Cerebellar nuclear complex (tissue), 1 donor: ENCODE measurements around the gene FAM221A.
"Not testable (repeated sequence)": the region's sequence is repeated elsewhere in the genome, so short reads cannot be mapped to it uniquely, and the experiment has no call there.

Source experiments
- DNase-seq, 2 experiments: peaks; one replicate each; lab custom pipeline; 2025; lab: John Stamatoyannopoulos, UW

The FAM221A gene

GRCh38 chr7:23709081-23709750 lies 29.2 kb downstream of the FAM221A start:
- no peak for DNase-seq

- DNase-seq: no peak
These were observed 30.0 kb downstream of the FAM221A start, which contains the start of gene STK31 for GRCh38 chr7:23710000-23710399. Gene STK31, plus strand, starts transcription at chr7:23710219. Its CDS starts 67 bp downstream, at chr7:23710286.

DNA sequence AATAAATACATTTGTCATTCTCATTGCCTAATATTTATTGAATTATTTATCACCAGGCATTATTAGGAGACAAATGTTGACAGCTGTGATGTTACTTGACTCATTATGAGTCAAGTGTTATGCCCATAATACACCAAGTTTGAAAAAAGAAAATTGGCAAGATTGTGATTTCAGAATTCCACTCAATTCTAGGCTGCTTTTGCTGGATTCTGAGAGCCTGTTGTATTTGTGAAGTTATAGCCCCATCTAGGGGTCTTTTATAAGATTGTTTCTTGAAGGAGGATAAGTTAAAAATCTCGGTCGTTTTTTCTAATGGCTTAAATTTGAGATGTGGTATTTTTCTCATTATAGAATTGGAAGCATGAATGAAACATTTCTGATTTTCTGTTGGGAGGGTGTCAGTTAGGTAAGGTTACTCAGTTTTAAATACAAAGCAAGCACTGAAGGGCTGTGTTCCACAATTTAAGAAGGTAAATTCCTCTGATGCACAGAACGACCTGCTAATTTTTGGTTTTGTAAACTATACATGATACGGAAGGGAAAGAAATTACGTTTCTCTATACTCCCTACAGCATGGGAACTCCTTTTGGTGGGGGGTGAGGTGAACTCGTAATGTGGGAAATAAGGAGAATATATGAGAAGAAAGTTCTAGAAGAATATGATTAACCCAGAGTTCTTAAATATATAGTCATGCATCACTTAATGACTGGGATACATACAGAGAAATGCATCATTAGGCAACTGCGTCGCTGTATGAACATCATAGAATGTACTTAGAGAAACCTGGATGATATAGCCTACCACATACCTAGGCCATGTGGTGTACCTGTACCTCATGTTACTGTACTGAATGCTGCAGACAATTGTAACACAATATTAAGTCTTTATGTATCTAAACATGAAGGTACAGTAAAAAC lies 32.6 kb downstream of the FAM221A start:
- no peak for DNase-seq

GRCh38 chr7:23713285-23714149 lies 33.5 kb downstream of the FAM221A start:
- no peak for DNase-seq

- no peak for DNase-seq
These were observed 34.1 kb downstream of the FAM221A start for GRCh38 chr7:23714150-23714464.

DNA sequence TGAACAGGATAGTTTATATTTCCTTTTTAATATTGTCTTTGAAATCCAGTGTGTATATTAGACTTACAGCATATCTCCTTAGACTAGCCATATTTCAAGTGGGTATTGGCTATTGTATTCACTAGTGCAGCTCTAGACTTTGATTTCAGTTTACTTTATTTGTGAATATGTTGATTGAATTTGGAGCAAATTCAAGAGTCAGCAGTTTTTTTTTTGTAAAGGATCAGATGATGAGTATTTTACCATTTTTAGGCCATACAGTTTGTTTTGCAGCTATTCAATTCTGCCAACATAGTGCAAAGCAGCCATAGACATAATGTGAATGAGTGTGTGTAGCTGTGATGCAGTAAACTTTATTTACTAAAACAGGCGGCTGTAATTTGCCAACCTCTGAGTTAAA lies 34.6 kb downstream of the FAM221A start:
- DNase-seq: no peak

DNA sequence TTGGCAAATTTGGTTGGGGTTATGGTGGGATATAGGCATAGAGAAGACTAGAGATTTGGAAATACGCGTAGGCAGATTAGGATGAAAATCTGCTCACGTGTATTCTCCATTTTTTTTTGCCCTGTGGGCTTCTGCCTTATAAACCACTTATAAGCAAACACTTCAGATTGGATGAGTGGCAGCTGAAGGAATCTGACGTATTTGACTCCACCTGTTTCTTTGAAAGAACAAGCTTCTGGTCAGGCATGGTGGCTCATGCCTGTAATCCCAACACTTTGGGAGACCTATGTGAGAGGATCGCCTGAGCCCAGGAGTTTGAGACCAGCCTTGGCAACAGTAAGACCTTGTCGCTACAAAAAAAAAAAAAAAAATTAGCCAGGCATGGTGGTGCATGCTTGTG lies 35.1 kb downstream of the FAM221A start:
- DNase-seq: no peak

DNA sequence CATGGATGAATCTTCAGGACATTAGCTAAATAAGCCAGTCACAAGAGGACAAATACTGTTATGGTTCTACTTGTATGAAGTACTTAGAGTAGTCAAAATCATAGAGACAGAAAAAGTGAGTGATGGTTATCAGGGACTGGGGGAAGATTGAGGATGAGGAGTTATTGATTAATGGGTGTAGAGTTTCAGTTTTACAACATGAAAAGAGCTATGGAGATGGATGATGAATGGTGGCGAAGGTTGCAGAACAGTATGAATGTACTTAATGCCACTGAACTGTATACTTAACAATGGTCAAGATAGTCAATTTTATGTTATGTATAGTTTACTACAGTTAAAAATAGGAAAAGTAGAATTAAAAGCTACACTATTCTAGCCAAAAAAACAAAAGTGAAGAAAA lies 37.8 kb downstream of the FAM221A start:
- no peak for DNase-seq

GRCh38 chr7:23721456-23721855 lies 41.5 kb downstream of the FAM221A start:
- no peak for DNase-seq

GRCh38 chr7:23722587-23723216 lies 42.7 kb downstream of the FAM221A start:
- not testable (repeated sequence) for DNase-seq

DNA sequence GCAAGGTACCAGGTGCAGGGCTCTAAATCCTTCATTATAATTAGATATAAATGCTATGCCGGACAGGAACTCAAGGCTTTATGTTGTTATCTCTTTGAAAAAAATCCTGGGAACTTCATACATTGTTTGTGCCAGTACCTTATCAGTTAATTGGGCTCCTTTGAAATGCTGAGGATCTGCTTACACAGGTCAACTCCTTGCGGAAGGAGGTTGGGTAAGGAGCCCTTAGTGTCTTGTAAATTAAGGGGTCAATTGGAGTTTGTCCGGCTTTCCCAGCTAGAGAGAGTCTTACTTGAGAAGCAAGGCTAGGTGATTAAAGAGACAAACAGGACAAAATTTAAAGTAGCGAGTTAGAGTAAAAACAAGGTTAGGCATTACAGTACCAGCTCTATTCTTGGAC lies 44.1 kb downstream of the FAM221A start:
- DNase-seq: not testable (repeated sequence)

GRCh38 chr7:23742051-23742450 lies 62.1 kb downstream of the FAM221A start:
- DNase-seq: no peak

DNA sequence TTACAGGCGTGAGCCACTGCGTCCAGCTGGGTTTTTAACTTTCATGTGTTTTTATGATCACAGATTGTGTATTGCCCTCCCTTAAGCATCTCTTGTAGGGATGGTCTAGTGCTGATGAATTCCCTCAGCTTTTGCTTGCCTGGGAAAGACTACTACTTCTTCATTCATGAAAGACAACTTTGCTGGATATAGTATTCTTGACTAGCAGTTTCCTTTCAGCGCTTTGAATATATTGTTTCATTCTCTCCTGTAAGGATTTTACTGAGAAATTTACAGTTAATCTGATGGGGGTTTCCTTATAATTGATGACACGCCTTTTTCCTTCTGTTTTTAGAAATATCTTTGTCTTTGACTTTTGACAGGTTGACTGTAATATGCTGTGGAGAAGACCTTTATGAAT lies 63.2 kb downstream of the FAM221A start:
- DNase-seq: no peak

GRCh38 chr7:23746629-23747028 lies 66.6 kb downstream of the FAM221A start:
- DNase-seq: no peak

- DNase-seq: no peak
These were observed 71.9 kb downstream of the FAM221A start for GRCh38 chr7:23751852-23752251.
